GM18526 (cell line): Measurements from ENCODE around the gene ATP6V1G2.

Experiments used
- POLR2A ChIP-seq: IDR thresholded peaks from 3 replicates; pipeline ENCODE4 v1.6.1; 2011; ENCODE audit not compliant: insufficient read length; ENCODE audit errors: extremely low read depth

Gene ATP6V1G2

DNA sequence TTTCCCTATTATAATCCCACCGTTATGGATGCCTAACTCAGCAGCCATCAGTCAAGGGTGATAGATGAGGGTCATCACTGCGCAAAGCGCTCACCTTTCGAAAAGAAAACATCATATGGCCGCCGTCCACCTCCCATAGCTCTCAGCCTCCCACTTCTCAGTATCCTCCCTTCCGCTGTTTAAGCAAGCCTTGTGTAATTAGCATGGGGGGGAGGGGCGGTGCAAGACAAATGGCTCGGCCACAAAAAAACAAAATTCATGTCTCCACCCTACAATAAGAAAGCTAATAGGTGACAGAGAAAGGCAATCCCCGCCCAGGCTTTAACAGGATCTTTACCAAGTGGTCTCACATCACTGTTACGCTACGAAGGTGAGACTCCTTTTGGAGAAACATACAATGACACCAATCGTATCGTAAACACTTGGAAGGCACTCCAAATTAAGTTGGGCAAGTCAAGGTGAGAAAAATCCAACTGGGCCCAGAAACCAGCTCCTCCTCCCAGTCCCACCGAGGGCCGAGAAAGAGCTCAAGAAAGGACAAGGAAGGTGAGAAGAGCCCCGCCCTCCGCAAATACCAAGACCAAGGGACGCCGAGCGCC lies 5.2 kb downstream of the ATP6V1G2 start:
- TF ChIP-seq POLR2A: no peak

DNA sequence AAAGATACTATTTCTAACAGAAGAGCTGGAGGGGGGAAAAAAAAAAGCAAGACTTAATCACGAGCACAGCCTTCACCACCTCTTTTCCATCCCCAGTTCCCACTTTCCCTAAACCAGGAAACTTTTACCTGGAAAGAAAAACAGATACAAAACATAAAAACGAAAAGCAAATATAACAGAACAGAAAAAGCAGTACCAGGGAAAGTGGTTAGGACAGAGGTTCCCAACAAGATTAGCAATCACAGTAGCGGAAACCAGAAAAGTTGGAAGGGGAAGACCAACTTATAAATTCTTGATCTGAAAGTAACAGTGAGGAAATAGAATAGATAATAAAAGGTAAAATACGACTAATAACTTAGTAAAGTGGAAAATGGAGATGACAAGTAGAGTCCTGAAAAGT lies 5.8 kb downstream of the ATP6V1G2 start:
- TF ChIP-seq POLR2A: no peak

DNA sequence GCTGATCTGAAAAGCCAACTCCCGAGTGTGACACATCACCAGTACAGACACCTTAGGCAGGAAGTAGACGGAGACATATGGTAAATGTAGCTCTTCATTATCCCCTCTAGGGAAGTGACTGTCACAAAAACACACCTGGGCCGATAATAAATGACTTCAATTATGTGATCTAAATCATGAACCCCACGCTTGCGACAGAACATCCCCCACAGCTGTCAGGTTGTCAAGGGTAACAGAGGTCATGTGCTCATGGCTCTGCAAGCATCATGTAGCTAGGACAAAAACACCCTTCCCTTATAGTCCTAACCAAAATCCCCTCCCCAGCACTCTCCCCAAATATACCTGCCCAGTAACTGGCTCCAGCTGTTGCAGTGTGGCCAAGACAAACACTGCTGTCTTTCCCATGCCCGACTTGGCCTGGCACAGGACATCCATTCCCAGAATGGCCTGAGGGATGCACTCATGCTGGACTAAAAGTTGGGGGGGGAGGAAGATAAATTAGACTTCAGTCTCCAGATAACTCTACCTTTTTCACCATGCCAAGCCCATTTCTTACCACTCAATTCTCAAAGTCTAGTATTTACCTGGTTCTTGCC lies 7.5 kb downstream of the ATP6V1G2 start:
- TF ChIP-seq POLR2A: no peak

DNA sequence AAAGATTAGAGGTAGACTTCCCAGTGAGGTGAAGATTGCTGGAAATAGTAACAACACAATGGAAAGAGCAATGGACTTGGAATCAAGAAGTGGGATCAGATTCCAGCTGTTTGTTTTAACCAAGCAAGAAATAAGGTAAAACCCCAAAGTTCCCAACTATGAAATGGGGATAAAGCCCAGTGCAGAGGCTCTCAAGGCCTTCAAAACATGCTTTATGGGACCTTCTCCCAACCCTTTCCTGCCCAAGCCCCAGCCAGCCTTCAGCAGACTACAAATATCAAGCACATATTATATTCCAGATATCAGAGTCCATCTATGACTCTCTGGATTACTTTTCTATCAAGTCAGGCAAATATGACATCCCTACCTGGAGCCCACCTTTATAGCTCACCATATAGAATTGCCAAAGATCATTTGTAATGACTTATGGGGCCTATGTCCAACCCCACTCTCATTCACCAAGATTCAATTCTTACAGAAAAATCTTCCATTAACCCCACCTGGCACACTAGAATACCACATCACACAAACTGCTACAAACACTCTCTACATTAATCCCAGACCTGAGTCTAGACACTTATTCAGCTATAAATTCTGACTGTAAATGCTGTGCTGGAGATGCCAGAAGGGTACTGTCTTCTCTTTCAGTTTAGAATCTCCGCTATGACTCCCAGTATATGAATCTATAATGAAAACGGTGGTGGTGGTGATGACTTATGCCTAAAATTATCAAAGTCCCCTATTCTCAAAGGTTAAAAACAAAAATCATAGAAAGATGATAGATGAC lies 10.7 kb downstream of the ATP6V1G2 start:
- TF ChIP-seq POLR2A: no peak

DNA sequence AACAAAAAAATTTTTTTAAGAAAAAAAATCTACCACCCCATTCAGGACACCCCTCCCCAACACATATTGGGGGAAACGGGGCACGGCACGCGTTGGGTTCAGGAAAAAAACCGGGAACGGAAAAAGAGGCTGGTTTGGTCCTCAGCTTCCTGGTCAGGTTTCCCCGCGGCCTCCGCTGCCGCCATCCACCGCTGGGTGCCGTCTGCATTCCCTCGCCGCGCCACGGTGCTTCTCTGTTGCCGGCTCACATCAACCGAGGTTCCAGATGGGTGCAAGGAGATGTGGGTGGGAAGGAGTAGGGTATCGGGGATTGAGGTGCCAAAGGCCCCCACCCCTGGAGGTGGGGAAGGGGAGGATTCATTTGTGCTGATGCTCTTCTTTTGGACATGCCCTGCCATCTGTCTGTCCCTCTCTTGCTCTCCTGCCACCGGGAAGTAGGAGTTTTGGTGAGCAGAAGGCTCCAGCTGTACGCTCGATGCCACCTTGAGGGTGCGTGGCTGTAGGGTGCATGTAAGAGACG lies 11.8 kb downstream of the ATP6V1G2 start:
- no peak for TF ChIP-seq POLR2A

DNA sequence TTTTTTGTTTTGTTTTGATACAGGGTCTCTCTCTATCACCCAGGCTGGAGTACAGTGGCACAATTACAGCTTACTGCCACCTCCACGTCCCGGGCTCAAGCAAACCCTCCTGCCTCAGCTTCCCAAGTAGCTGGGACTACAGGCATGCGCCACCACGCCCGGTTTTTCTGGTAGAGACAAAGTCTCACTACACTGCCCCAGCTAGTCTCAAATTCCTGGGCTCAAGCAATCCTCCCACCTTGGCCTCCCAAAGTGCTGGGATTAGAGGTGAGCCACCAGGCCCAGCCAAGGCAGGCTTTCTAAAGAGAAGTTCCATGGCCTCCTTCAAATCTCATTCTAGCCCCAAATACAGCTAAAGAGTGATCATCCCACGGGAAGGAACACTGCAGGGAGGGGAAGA lies 12.4 kb downstream of the ATP6V1G2 start:
- no peak for TF ChIP-seq POLR2A

DNA sequence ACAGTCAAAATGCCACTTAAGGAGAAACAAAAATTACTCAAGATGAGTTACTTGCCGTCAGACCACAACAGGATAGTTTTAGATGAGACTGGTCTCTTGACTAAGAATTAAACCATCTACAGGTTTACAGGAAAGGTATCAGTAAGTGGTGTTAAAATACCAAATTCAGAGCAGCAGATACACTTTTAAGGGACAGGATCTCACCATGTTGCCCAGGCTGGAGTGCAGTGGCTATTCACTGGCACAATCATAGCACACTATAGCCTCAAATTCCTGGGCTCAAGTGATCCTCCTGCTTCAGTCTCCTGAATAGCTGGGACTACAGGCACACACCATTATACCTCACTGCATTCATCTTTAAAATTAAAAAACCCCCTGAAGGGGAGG lies 13.0 kb downstream of the ATP6V1G2 start:
- TF ChIP-seq POLR2A: no peak

DNA sequence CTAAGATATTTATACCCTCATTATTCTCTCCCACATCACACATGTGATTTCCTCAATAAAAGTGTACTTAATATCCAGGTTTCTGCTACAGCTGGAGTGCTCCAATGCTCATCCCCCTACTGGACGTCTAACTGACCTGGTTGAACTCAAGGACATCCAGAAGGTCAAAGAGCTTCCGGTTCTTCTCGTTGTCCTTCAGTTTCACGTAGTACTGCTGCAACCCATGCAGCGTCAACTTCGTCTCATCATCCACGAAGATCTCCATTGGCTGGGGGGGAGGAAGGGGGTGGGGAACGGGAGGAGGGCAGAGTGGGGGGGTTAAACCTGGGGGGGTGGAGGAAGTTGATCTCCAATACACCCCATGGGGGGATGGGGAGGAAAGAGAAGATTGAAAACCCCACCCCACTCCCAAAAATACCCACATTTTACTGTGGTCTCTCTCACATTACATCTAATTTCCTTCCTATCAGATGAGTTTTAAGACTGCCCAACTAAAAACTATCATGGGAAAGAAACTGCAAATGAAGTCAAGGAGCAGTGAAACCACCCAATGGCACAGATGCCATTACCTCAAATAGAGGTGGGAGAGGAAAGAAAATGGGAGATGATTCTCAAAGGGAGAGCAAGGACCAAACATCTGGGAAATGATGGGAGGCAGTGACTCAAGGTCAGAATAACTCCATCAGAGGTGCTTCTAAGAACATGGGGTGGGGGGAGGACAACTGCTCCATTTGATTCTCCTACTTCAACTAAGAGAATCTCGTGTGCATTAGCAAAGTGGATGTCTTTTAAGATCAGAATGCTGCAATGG lies 13.6 kb downstream of the ATP6V1G2 start:
- TF ChIP-seq POLR2A: no peak

DNA sequence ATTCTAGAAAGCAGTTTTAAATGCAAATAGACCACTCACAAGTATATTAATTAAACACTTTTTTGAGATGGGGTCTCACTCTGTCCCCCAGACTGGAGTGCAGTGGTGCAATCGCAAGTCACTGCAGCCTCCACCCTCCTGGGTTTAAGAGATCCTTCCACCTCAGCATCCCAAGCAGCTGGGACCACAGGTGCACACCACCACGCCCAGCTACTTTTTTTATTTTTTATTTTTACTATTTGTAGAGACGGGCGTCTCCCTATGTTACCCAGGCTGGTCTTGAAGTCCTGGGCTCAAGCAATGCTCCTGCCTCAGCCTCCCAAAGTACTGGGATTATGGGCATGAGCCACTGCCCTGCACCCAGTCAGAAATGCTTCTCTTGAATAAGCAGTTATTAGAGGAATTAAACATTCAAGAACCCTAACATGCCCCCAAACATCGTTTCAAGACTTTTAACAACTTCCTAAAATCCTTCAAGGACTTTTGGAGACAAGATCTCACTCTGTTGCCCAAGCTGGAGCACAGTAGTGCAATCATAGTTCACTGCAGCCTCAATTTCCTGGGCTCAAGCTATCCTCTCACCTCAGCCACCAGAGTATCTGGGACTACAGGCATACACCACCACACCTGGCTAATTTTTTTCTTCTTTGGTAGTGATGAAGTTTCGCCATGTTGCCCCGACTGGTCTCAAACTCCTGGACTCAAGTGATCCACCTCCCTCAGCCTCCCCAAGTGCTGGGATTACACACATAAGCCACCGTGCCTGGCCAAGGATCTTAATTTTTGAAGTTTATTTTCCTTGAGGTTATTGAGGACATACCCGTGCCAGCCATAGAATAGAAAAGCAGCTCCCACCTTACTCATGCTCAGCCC lies 14.4 kb downstream of the ATP6V1G2 start:
- no peak for TF ChIP-seq POLR2A

DNA sequence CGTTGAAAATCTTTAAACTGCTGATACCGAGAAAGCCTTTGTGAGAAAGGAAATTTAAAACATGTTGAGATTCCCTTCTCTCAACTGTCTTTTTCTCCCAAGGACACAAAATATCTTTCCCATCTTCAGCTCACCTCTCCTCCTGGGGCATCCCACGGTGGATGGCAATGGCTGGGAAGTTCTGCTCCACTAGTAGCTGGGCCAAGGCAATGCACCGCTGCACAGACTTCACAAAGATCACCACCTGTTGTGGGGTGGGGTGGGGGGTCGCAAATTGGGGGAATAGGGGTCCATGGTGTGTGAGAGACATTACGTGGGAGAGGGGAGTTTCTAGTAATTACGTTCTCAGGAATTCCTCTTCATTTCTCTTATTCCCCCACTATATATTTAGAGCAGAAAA lies 15.2 kb downstream of the ATP6V1G2 start:
- TF ChIP-seq POLR2A: no peak

DNA sequence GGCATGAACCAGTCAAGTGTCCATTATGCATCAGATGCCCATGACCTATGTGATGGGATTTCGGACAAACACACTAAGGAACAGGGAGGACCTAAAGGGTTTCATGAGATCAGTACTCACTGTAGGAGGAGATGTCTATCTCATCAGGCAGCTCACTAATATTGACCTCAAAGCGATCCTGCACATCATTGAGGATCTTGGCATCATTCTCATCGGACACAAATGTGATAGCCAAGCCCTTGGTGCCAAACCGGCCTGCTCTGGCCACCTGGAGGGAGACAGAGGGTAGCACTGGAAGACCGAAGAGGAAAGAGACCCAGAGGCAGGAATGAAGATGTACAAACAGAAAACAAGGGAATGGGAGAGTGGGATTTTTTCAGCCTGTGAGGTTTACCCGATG lies 15.7 kb downstream of the ATP6V1G2 start:
- no peak for TF ChIP-seq POLR2A

DNA sequence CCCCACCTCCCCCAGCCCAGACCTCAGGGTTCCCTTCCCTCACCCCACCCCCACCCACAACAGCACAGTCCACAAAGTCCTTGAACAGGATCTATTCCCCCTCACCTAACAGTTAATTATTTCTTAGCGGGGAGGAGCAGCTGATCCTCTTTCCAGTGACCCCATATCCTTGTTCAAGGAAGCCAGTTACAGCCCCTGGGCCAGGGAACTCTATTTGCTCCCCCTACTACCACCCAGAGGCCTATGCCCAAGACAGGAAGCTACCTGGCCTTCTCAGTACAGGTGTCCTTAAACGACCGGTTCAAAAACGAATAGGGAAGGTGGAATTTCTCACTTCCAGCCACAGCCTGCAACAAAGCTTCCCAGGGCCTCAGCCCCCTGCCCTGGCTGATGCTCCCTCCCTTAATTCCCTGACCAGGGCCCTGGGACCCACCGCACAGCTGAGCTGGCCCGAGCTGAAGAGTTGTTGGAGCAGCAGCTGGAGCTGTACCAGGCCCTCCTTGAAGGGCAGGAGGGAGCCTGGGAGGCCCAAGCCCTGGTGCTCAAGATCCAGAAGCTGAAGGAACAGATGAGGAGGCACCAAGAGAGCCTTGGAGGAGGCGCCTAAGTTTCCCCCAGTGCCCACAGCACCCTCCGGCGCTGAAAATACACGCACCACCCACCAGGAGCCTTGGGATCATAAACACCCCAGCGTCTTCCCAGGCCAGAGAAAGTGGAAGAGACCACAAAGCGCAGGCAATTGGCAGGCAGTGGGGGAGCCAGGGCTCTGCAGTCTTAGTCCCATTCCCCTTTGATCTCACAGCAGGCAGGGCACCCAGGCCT lies 16.9 kb downstream of the ATP6V1G2 start:
- no peak for TF ChIP-seq POLR2A

DNA sequence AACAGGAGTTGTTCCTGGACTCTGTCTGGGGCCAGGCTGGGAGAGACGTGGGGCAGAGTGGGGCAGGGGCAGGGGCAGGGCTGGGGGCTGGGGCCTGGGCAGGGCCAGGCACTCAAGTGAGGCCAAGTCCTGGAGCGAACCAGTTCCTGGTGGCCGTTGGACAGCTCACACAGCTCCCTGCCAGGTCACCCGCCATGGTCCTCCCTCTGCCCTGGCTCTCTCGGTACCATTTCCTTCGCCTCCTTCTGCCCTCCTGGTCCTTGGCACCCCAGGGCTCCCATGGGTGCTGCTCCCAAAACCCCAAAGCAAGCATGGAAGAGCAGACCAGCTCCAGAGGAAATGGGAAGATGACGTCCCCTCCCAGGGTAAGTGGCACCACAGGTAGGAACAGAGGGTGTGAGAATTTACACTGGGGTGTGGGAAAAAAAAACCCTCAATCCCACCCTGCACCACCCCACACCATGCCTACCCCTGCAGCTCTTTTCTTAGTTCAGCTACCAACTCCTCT lies 17.5 kb downstream of the ATP6V1G2 start, which contains the start of gene MCCD1:
TSS of gene MCCD1 (plus strand) at position 142 of the 508 bp plus-strand sequence. CDS start at position 195, 53 bp downstream.
- no peak for TF ChIP-seq POLR2A
